Astrocyte (in vitro differentiated cells and primary cell): Measurements from ENCODE around the gene KCNQ1OT1. TPM values are rescaled to one million over a fixed set of nuclear protein-coding genes. Genes with fewer than 3 reads are reported as not detected.

ENCODE experiments used
- DNase-seq: peaks from one replicate; pipeline ENCODE4 v3.0.0-alpha.2; 2010; ENCODE audit warnings: low read depth
- FAIRE-seq: peaks from 2 replicates; lab custom pipeline; 2011; peaks lifted over from hg19 to GRCh38; lab: Jason Lieb, UNC
- H2AFZ ChIP-seq: 2 replicates; pipeline ENCODE4 v1.6.0; 2012; ENCODE audit warnings: low read depth, low read length, inconsistent platforms
- H3K27ac ChIP-seq: 2 replicates; pipeline ENCODE4 v1.5.1; 2011; ENCODE audit warnings: low read depth, low read length, inconsistent platforms
- H3K27me3 ChIP-seq: 2 replicates; pipeline ENCODE4 v1.6.0; 2011; ENCODE audit warnings: low read length, inconsistent platforms; ENCODE audit not compliant: insufficient read depth
- H3K36me3 ChIP-seq: 2 replicates; pipeline ENCODE4 v1.5.1; 2011; ENCODE audit warnings: low read length, inconsistent platforms; ENCODE audit not compliant: insufficient read depth
- H3K4me1 ChIP-seq: 2 replicates; pipeline ENCODE4 v1.5.1; 2011; ENCODE audit warnings: low read length, inconsistent platforms; ENCODE audit not compliant: insufficient read depth
- H3K4me2 ChIP-seq: 2 replicates; pipeline ENCODE4 v1.6.0; 2012; ENCODE audit warnings: low read length, inconsistent platforms
- H3K4me3 ChIP-seq: 2 replicates; pipeline ENCODE4 v1.5.1; 2011; ENCODE audit warnings: low read depth, mild to moderate bottlenecking, low read length, inconsistent platforms; ENCODE audit not compliant: insufficient read depth
- H3K79me2 ChIP-seq: 2 replicates; pipeline ENCODE4 v1.6.0; 2012; ENCODE audit warnings: mild to moderate bottlenecking, low read length, inconsistent platforms; ENCODE audit not compliant: insufficient read depth
- H3K9ac ChIP-seq: 2 replicates; pipeline ENCODE4 v1.6.0; 2012; ENCODE audit warnings: mild to moderate bottlenecking, low read length, inconsistent platforms
- H3K9me3 ChIP-seq: 2 replicates; pipeline ENCODE4 v1.5.1; 2012; ENCODE audit warnings: low read depth, mild to moderate bottlenecking, low read length, inconsistent platforms; ENCODE audit not compliant: insufficient read depth
- H4K20me1 ChIP-seq: 2 replicates; pipeline ENCODE4 v1.6.0; 2012; ENCODE audit warnings: low read length, inconsistent platforms; ENCODE audit not compliant: insufficient read depth
- H3K27ac Mint-ChIP-seq: one replicate; pipeline ENCODE4 v1.8.0; 2021; ENCODE audit warnings: mild to moderate bottlenecking, mixed read lengths; ENCODE audit not compliant: unreplicated experiment
- H3K27me3 Mint-ChIP-seq: one replicate; pipeline ENCODE4 v1.8.0; 2021; ENCODE audit warnings: low read depth, mixed read lengths; ENCODE audit not compliant: unreplicated experiment
- H3K36me3 Mint-ChIP-seq: one replicate; pipeline ENCODE4 v1.8.0; 2021; ENCODE audit warnings: low read depth, mixed read lengths; ENCODE audit not compliant: unreplicated experiment
- H3K4me1 Mint-ChIP-seq: one replicate; pipeline ENCODE4 v1.8.0; 2021; ENCODE audit warnings: low read depth, mixed read lengths; ENCODE audit not compliant: unreplicated experiment
- H3K4me3 Mint-ChIP-seq: one replicate; pipeline ENCODE4 v1.8.0; 2021; ENCODE audit warnings: mild to moderate bottlenecking, moderate library complexity, mixed read lengths; ENCODE audit not compliant: unreplicated experiment
- H3K9me3 Mint-ChIP-seq: one replicate; pipeline ENCODE4 v1.8.0; 2021; ENCODE audit warnings: mild to moderate bottlenecking, mixed read lengths; ENCODE audit not compliant: unreplicated experiment
- EZH2 ChIP-seq: IDR thresholded peaks from 2 replicates; pipeline ENCODE4 v1.6.1; 2012; ENCODE audit warnings: mild to moderate bottlenecking, low read length, inconsistent platforms; ENCODE audit not compliant: insufficient read depth
- total RNA-seq: library from RNA; stranded (reverse); gene quantifications from 2 replicates; pipeline ENCODE4 v1.2.1, GENCODE V29; 2021
- TF ChIP-seq, protein P1 (sequence below): IDR thresholded peaks from 2 replicates; pipeline ENCODE4 v1.5.1; 2011; ENCODE audit warnings: low read depth, mild to moderate bottlenecking, inconsistent platforms, low read length, moderate library complexity; ENCODE audit not compliant: insufficient read depth

Gene KCNQ1OT1
- total RNA-seq, 1 donor from 2014 or later = 2.5 TPM

DNA sequence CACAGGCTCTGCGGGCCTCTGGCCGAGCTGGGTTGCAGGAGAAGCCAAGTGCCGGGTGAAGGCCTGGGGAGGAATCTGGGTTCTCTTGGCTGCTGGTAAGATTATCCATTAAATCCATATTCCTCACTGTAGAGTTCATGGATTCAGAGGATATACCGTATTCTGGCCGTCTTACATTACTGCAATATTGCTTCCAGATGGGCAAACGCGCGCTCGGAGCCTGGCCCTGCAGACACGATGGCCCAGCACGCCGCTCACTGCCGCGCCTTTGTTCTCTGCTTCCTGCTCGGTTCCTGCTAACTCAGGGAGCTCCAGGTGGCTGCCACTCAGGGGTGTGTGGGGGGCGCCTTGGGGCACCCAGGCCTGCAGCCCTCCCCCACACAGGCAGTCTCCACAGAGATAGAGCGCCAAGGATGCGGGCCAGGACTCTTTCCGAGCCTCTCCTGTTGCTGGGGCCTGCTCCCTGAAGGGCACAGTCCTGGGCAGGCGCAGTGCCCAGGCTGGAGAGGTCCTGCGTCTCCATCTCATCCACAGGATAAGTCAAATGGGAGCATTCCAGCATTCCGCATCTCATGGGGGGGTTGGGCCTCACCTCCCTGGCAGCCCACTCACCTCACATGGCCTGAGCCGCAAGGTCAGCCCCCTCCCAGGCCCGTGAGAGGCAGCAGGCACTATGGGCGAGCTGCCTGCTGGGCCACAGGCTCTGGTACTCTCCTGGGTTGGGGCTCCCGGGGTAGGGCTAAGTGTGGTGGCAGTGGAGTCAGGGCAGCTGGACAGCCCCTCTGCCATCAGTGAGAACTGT lies 14.1 kb upstream of the KCNQ1OT1 start:
- H3K4me1 ChIP-seq = no peaks in the 10 kb centered on the region
- H3K79me2 ChIP-seq = no peaks in the 10 kb centered on the region
- no peak overlapping the region for H3K27ac Mint-ChIP-seq
- H3K4me3 ChIP-seq = no peak overlapping the region
- no peak overlapping the region for H2AFZ ChIP-seq
- no peak for TF ChIP-seq EZH2
- TF ChIP-seq, protein P1, sequence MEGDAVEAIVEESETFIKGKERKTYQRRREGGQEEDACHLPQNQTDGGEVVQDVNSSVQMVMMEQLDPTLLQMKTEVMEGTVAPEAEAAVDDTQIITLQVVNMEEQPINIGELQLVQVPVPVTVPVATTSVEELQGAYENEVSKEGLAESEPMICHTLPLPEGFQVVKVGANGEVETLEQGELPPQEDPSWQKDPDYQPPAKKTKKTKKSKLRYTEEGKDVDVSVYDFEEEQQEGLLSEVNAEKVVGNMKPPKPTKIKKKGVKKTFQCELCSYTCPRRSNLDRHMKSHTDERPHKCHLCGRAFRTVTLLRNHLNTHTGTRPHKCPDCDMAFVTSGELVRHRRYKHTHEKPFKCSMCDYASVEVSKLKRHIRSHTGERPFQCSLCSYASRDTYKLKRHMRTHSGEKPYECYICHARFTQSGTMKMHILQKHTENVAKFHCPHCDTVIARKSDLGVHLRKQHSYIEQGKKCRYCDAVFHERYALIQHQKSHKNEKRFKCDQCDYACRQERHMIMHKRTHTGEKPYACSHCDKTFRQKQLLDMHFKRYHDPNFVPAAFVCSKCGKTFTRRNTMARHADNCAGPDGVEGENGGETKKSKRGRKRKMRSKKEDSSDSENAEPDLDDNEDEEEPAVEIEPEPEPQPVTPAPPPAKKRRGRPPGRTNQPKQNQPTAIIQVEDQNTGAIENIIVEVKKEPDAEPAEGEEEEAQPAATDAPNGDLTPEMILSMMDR = no peak
- no peaks in the 10 kb centered on the region for H3K36me3 Mint-ChIP-seq
- no peak overlapping the region for H3K9ac ChIP-seq
- H3K36me3 ChIP-seq = no peaks in the 10 kb centered on the region
- DNase-seq (no peak), FAIRE-seq (no peak)
- H3K27me3 ChIP-seq = peaks cover 15% of the 10 kb centered on the region
- H3K9me3 Mint-ChIP-seq = peaks cover 16% of the 10 kb centered on the region
- peaks cover 59% of the 10 kb centered on the region for H3K27me3 Mint-ChIP-seq
- no peak overlapping the region for H3K27ac ChIP-seq
- no peak overlapping the region for H3K4me2 ChIP-seq
- no peaks in the 10 kb centered on the region for H3K4me1 Mint-ChIP-seq
- H4K20me1 ChIP-seq = no peaks in the 10 kb centered on the region
- no peak overlapping the region for H3K4me3 Mint-ChIP-seq
- H3K9me3 ChIP-seq = no peaks in the 10 kb centered on the region

DNA sequence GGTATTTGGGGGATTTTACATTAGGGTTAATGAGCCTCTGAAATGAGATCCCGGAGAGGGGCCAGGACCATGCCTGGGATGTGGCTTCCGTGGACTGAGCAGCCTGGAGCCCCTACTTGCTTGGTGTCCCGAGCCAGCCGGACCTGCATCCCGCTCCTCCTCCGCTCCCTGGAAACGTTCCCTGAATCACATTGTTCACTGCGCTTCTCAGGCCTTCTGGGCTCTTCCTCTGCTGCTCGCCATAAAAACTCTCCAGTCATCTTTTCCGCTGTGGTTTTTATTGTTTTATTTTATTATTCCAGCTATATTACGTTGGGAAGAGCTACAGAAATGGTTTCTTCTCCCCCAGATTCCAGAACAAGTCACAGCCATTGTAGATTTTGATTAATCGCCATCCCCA lies 13.3 kb upstream of the KCNQ1OT1 start:
- Mint-ChIP-seq H3K9me3 (peaks cover 16% of the 10 kb centered on the region), H3K27me3 (peaks cover 57% of the 10 kb centered on the region), H3K4me1 (no peaks in the 10 kb centered on the region), H3K4me3 (no peak overlapping the region), H3K27ac (no peak overlapping the region), H3K36me3 (no peaks in the 10 kb centered on the region)
- Histone ChIP-seq H3K36me3 (no peaks in the 10 kb centered on the region), H3K79me2 (no peaks in the 10 kb centered on the region), H3K27me3 (peaks cover 15% of the 10 kb centered on the region), H2AFZ (no peak overlapping the region), H3K4me3 (no peak overlapping the region), H3K4me2 (no peak overlapping the region), H3K9ac (no peak overlapping the region), H3K9me3 (no peaks in the 10 kb centered on the region), H3K27ac (no peak overlapping the region), H3K4me1 (no peaks in the 10 kb centered on the region), H4K20me1 (no peaks in the 10 kb centered on the region)
- no peak for TF ChIP-seq EZH2
- TF ChIP-seq, protein P1 = no peak
- FAIRE-seq = no peak
- no peak for DNase-seq

DNA sequence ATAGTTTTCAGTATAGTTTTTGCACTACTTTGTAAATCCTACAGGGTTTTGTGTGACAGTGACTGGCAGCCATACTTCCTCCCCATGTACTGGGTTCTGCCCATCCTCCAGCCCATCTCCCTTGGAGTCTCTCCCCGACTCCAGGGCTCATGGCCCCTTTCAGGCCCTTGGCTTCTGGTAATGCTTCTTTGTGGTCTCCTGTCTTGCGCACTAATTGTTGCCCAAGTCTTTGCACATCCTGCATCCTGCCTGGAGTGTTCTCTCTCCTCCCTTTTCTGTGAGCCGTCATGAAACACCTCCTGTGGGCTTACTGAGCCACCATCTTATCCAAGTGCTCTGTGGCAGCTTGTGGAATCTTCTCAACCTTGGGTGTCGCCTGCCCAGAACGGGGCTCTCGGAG lies 11.4 kb upstream of the KCNQ1OT1 start:
- Histone ChIP-seq H3K4me2 (no peak overlapping the region), H3K4me1 (no peaks in the 10 kb centered on the region), H3K9me3 (no peaks in the 10 kb centered on the region), H3K79me2 (no peaks in the 10 kb centered on the region), H3K27ac (no peak overlapping the region), H4K20me1 (no peaks in the 10 kb centered on the region), H3K4me3 (no peak overlapping the region), H2AFZ (no peak overlapping the region), H3K9ac (no peak overlapping the region), H3K27me3 (peaks cover 8% of the 10 kb centered on the region), H3K36me3 (no peaks in the 10 kb centered on the region)
- peaks cover 19% of the 10 kb centered on the region for H3K9me3 Mint-ChIP-seq
- H3K4me1 Mint-ChIP-seq = no peaks in the 10 kb centered on the region
- TF ChIP-seq EZH2 = no peak
- TF ChIP-seq, protein P1 = no peak
- H3K4me3 Mint-ChIP-seq = no peak overlapping the region
- FAIRE-seq = no peak
- DNase-seq = no peak
- no peak overlapping the region for H3K27ac Mint-ChIP-seq
- H3K27me3 Mint-ChIP-seq = peaks cover 60% of the 10 kb centered on the region
- no peaks in the 10 kb centered on the region for H3K36me3 Mint-ChIP-seq
